HCT116 (cell line): Measurements from ENCODE around the gene NIFK. TPM values are rescaled to one million over a fixed set of nuclear protein-coding genes. Genes with fewer than 3 reads are reported as not detected.

Experiments
- ATAC-seq: fragments of 200-7000 bp; cut with Tn5 transposase; 2 replicates; pipeline ENCODE4 v1.9.1; 2020; ENCODE audit warnings: mild to moderate bottlenecking, moderate library complexity
- BruUV-seq: library from RNA; stranded (reverse); fragments of 400-500 nt; replicated peaks from 2 replicates; lab custom pipeline; 2021; lab: Mats Ljungman, UMichigan
- CTCF ChIA-PET: fragments of 300-600 bp; sonication (Branson Sonifier 250); formaldehyde crosslinking; loops from one replicate; lab custom pipeline; 2021; ENCODE audit warnings: antibody characterized with exemption; lab: Charles Lee
- POLR2A ChIA-PET: fragments of 300-600, 350-600 bp; sonication (Branson Sonifier 250); formaldehyde crosslinking; loops from one replicate; lab custom pipeline; 2021; ENCODE audit warnings: antibody characterized with exemption; lab: Charles Lee
- RAD21 ChIA-PET, 2 experiments: fragments of 300-600 bp; sonication (Branson Sonifier 250); formaldehyde crosslinking; loops; one replicate each; lab custom pipeline; 2023; ENCODE audit warnings: low total read pairs in 2 of 2; ENCODE audit not compliant: uncharacterized antibody in 2 of 2, unreplicated experiment in 2 of 2, low non-redundant PET in 1 of 2; lab: Charles Lee
- DNase-seq: peaks from one replicate; pipeline ENCODE4 v3.0.0-alpha.2; 2010; ENCODE audit warnings: low read depth, low spot score
- H2AFZ ChIP-seq: fragments of 200-600 bp; shearing (Covaris generic), sonication (generic); 2 replicates; pipeline ENCODE4 v1.6.1; 2017; ENCODE audit warnings: low read depth, mixed run types, mixed read lengths, antibody characterized with exemption, low read length; ENCODE audit not compliant: poor library complexity, severe bottlenecking
- H3K27ac ChIP-seq: 2 replicates; pipeline ENCODE4 v1.5.1; 2012; ENCODE audit warnings: low read depth, low read length
- H3K27me3 ChIP-seq: fragments of 200-600 bp; sonication (generic); 2 replicates; pipeline ENCODE4 v1.6.1; 2016; ENCODE audit warnings: mixed run types, low read length, mixed read lengths; ENCODE audit not compliant: insufficient read depth
- H3K36me3 ChIP-seq, 2 experiments: fragments of 200-500 bp in 1 of 2; fragments of 200-600 bp in 1 of 2; sonication (Bioruptor generic) in 1 of 2; sonication (generic) in 1 of 2; 2 replicates each; pipeline versions ENCODE4 v1.5.1 to v1.6.1; 2014 to 2016; ENCODE audit warnings: low read length in 2 of 2, inconsistent platforms in 1 of 2, mixed read lengths in 1 of 2, mixed run types in 1 of 2; ENCODE audit not compliant: insufficient read depth in 2 of 2, control insufficient read depth in 1 of 2
- H3K4me1 ChIP-seq, 2 experiments: fragments of 200-600 bp in 1 of 2; sonication (generic) in 1 of 2; 2 replicates each; pipeline versions ENCODE4 v1.5.1 to v1.6.1; 2012 to 2017; ENCODE audit warnings: low read length in 2 of 2, inconsistent platforms in 1 of 2, mild to moderate bottlenecking in 1 of 2, mixed read lengths in 1 of 2, mixed run types in 1 of 2, moderate library complexity in 1 of 2; ENCODE audit not compliant: insufficient read depth in 2 of 2, control insufficient read depth in 1 of 2
- H3K4me2 ChIP-seq: fragments of 200-600 bp; sonication (generic); 2 replicates; pipeline ENCODE4 v1.6.1; 2017; ENCODE audit warnings: mixed run types, low read length, mixed read lengths
- H3K4me3 ChIP-seq, 2 experiments: fragments of 200-600 bp in 1 of 2; sonication (generic) in 1 of 2; replicated peaks in 1 of 2; 2 replicates each; pipeline ENCODE4 v1.5.1; 2011 to 2016; ENCODE audit warnings: low read length in 2 of 2, control low read depth in 1 of 2, low read depth in 1 of 2, mild to moderate bottlenecking in 1 of 2, mixed read lengths in 1 of 2, mixed run types in 1 of 2
- H3K79me2 ChIP-seq: fragments of 200-600 bp; sonication (generic); 2 replicates; pipeline ENCODE4 v1.6.1; 2017; ENCODE audit warnings: mild to moderate bottlenecking, mixed run types, low read length, moderate library complexity, mixed read lengths; ENCODE audit not compliant: insufficient read depth
- H3K9ac ChIP-seq: fragments of 200-600 bp; sonication (generic); 2 replicates; pipeline ENCODE4 v1.6.1; 2016; ENCODE audit warnings: low read length, mixed read lengths
- H3K9me2 ChIP-seq: fragments of 200-600 bp; sonication (generic), shearing (Covaris generic); 2 replicates; pipeline ENCODE4 v1.6.1; 2017; ENCODE audit warnings: mixed run types, mild to moderate bottlenecking, moderate library complexity; ENCODE audit not compliant: insufficient read depth
- H3K9me3 ChIP-seq, 2 experiments: fragments of 200-500 bp in 1 of 2; fragments of 200-600 bp in 1 of 2; sonication (Bioruptor generic) in 1 of 2; sonication (generic) in 1 of 2; 2 replicates each; pipeline ENCODE4 v1.6.1; 2014 to 2017; ENCODE audit warnings: low read length in 2 of 2, mixed read lengths in 2 of 2, inconsistent platforms in 1 of 2, low read depth in 1 of 2, mild to moderate bottlenecking in 1 of 2, mixed run types in 1 of 2, moderate library complexity in 1 of 2; ENCODE audit not compliant: control insufficient read depth in 1 of 2, insufficient read depth in 1 of 2
- H4K20me1 ChIP-seq: fragments of 200-600 bp; sonication (generic), shearing (Covaris generic); 2 replicates; pipeline ENCODE4 v1.6.1; 2017; ENCODE audit warnings: mixed run types, mild to moderate bottlenecking, moderate library complexity; ENCODE audit not compliant: insufficient read depth
- ATF3 ChIP-seq: IDR thresholded peaks from 2 replicates; pipeline ENCODE4 v1.6.1; 2012
- CEBPB ChIP-seq: IDR thresholded peaks from 2 replicates; pipeline ENCODE4 v1.6.1; 2012; ENCODE audit warnings: low read depth
- CTCF ChIP-seq, 3 experiments: fragments of 200-600 bp in 1 of 3; sonication (generic) in 1 of 3; IDR thresholded peaks in 2 of 3; conservative IDR thresholded peaks in 1 of 3; 2 replicates each; pipeline ENCODE4 v1.5.1; 2012 to 2017; ENCODE audit warnings: low read depth in 2 of 3, low read length in 2 of 3, antibody characterized with exemption in 1 of 3, borderline replicate concordance in 1 of 3, control low read depth in 1 of 3, mild to moderate bottlenecking in 1 of 3, mixed read lengths in 1 of 3, mixed run types in 1 of 3, moderate library complexity in 1 of 3; ENCODE audit not compliant: insufficient read depth in 1 of 3
- EGR1 ChIP-seq: IDR thresholded peaks from 2 replicates; pipeline ENCODE4 v1.6.1; 2012; ENCODE audit warnings: low read depth
- EZH2 ChIP-seq: fragments of 200-600 bp; sonication (generic); IDR thresholded peaks from 2 replicates; pipeline ENCODE4 v1.6.1; 2017; ENCODE audit warnings: antibody characterized with exemption, mixed run types
- FOSL1 ChIP-seq: IDR thresholded peaks from 2 replicates; pipeline ENCODE4 v1.6.1; 2012; ENCODE audit warnings: low read depth
- JUND ChIP-seq: IDR thresholded peaks from 2 replicates; pipeline ENCODE4 v1.6.1; 2012
- MAX ChIP-seq: IDR thresholded peaks from 2 replicates; pipeline ENCODE4 v1.6.1; 2012
- POLR2A ChIP-seq: IDR thresholded peaks from 2 replicates; pipeline ENCODE4 v1.7.0; 2011; ENCODE audit warnings: borderline replicate concordance; ENCODE audit not compliant: insufficient read depth, insufficient read length; ENCODE audit errors: extremely low read depth
- POLR2AphosphoS5 ChIP-seq: IDR thresholded peaks from 2 replicates; pipeline ENCODE4 v1.6.1; 2011; ENCODE audit warnings: mild to moderate bottlenecking, low read depth, low read length, moderate library complexity
- RAD21 ChIP-seq: IDR thresholded peaks from 2 replicates; pipeline ENCODE4 v1.6.1; 2012; ENCODE audit warnings: low read depth, mild to moderate bottlenecking
- REST ChIP-seq: IDR thresholded peaks from 2 replicates; pipeline ENCODE4 v1.6.1; 2012; ENCODE audit warnings: low read depth
- SIN3A ChIP-seq: IDR thresholded peaks from 2 replicates; pipeline ENCODE4 v1.6.1; 2012; ENCODE audit warnings: low read depth
- SP1 ChIP-seq: IDR thresholded peaks from 2 replicates; pipeline ENCODE4 v1.6.1; 2012; ENCODE audit warnings: low read depth
- SRF ChIP-seq: IDR thresholded peaks from 2 replicates; pipeline ENCODE4 v1.6.1; 2012; ENCODE audit warnings: low read depth
- TCF7L2 ChIP-seq: IDR thresholded peaks from 2 replicates; pipeline ENCODE4 v1.7.0; 2011; ENCODE audit warnings: borderline replicate concordance, inconsistent platforms; ENCODE audit not compliant: insufficient read depth, insufficient read length; ENCODE audit errors: extremely low read depth
- YY1 ChIP-seq: IDR thresholded peaks from 2 replicates; pipeline ENCODE4 v1.6.1; 2011; ENCODE audit warnings: low read length, low read depth, moderate library complexity, mild to moderate bottlenecking; ENCODE audit not compliant: insufficient replicate concordance; ENCODE audit errors: extremely low read depth
- ZFX ChIP-seq: fragments of 450-650 bp; IDR thresholded peaks from 2 replicates; pipeline ENCODE4 v1.6.1; 2017
- intact Hi-C: fragments of 100-400 bp; cut with micrococcal nuclease; formaldehyde crosslinking; loops from 2 replicates; pipeline ENCODE4 v1.10.0; 2022
- total RNA-seq: library from RNA; stranded (reverse); gene quantifications from one replicate; pipeline ENCODE4 v1.2.1, GENCODE V29; 2021; ENCODE audit not compliant: unreplicated experiment

NIFK gene
- total RNA-seq, 1 experiment from 2014 or later, result 93.2 TPM

- TF ChIP-seq SP1 (peak; percentile 58), POLR2AphosphoS5 (peak; percentile 86), YY1 (peak; percentile 60), RAD21 (no peak), EGR1 (peak; percentile 74)
Observed at GRCh38 chr2:121736462-121737336, at the start of gene NIFK (continued).

- DNase-seq (no peak), ATAC-seq (no peak)
- ChIA-PET CTCF (no interaction called here), POLR2A (no interaction called here), RAD21 (no interaction called here)
- H3K9me3 ChIP-seq, result no peaks in the 10 kb centered on the region
- no peaks in the 10 kb centered on the region for H3K79me2 ChIP-seq
- H3K4me1 ChIP-seq, result no peaks in the 10 kb centered on the region
- no peaks in the 10 kb centered on the region for H3K36me3 ChIP-seq
- H3K9ac ChIP-seq, result no peak overlapping the region
- no TSS peak for BruUV-seq
- intact Hi-C loops, result no loop called here
- H2AFZ ChIP-seq, result no peak overlapping the region
- H3K4me2 ChIP-seq, result no peak overlapping the region
- H3K4me3 ChIP-seq, result no peak overlapping the region
- no peaks in the 10 kb centered on the region for H3K9me2 ChIP-seq
- no peak overlapping the region for H3K27ac ChIP-seq
- H4K20me1 ChIP-seq, result no peaks in the 10 kb centered on the region
- peaks cover 11% of the 10 kb centered on the region for H3K27me3 ChIP-seq
- TF ChIP-seq POLR2A (no peak), CEBPB (no peak), CTCF (IDR thresholded peaks at IDR 0.05 in 2 of 3, conservative IDR thresholded peaks at IDR 0.05 in 1 of 3; ENCODE audit: borderline replicate concordance in 1 of 3, insufficient read depth in 1 of 3, low read depth in 2 of 3, low read length in 2 of 3) (no peak), TCF7L2 (no peak), EZH2 (no peak), SRF (no peak), ZFX (no peak), SIN3A (no peak), MAX (no peak), JUND (no peak), REST (no peak), EGR1 (no peak), RAD21 (no peak), YY1 (no peak), FOSL1 (no peak), ATF3 (no peak)
Observed at GRCh38 chr2:121783180-121783579, 46.5 kb upstream of the NIFK start.
